Pancreas (tissue), 10 donors: ENCODE measurements around the gene ATG4D. TPM values are rescaled to one million over a fixed set of nuclear protein-coding genes. Genes with fewer than 3 reads are reported as not detected.
A peak's percentile ranks its signal among the peaks of the same experiment; 100 is the strongest.

Source experiments
- ATAC-seq, 4 donors: fragments of 200-7000 bp; cut with Tn5 transposase; one replicate each; pipeline versions ENCODE4 v1.8.0 to v1.9.1; 2020; ENCODE audit warnings: mild to moderate bottlenecking in 4 of 4, moderate library complexity in 4 of 4
- DNase-seq, 6 donors: peaks; one replicate each; pipeline ENCODE4 v3.0.0-alpha.2; 2020
- FAIRE-seq: peaks from 2 replicates; lab custom pipeline; 2012; peaks lifted over from hg19 to GRCh38; lab: Jason Lieb, UNC
- H3K27ac ChIP-seq, 4 donors: fragments of 200-600 bp; sonication (generic); 1 replicate in 3 of 4; 2 replicates in 1 of 4; pipeline versions ENCODE4 v1.5.0 to v1.8.0; 2020
- H3K27me3 ChIP-seq, 4 donors: fragments of 200-600 bp; one replicate each; pipeline ENCODE4 v1.8.0; 2021
- H3K36me3 ChIP-seq, 3 donors: fragments of 200-600 bp; sonication (generic) in 1 of 3; one replicate each; pipeline versions ENCODE4 v1.5.0 to v1.8.0; 2020 to 2021
- H3K4me1 ChIP-seq, 3 donors: fragments of 200-600 bp; one replicate each; pipeline ENCODE4 v1.8.0; 2021
- H3K4me3 ChIP-seq, 4 donors: fragments of 200-600 bp; sonication (generic) in 2 of 4; one replicate each; pipeline versions ENCODE4 v1.5.0 to v1.8.0; 2020 to 2021
- H3K9me3 ChIP-seq, 4 donors: fragments of 200-600 bp; one replicate each; pipeline ENCODE4 v1.8.0; 2021
- CTCF ChIP-seq, 4 donors: fragments of 200-600 bp; sonication (generic) in 3 of 4; IDR thresholded peaks; one replicate each; pipeline versions ENCODE4 v1.5.0 to v1.8.0; 2021; ENCODE audit warnings: antibody characterized with exemption in 4 of 4
- WGBS, 2 donors: extraction: QIAGEN DNeasy Blood & Tissue Kit; methylation state at CpG; one replicate each; pipeline ENCODE4 v1.1.7; 2013; 5-methylcytosine and 5-hydroxymethylcytosine counted together
- intact Hi-C, 3 donors: fragments of 100-400 bp; cut with DNase I; formaldehyde crosslinking; loops; one replicate each; pipeline versions ENCODE4 v1.11.1 to v1.14.2; 2022
- polyA plus RNA-seq, 2 donors: library from polyadenylated mRNA; stranded (reverse); fragments of 200-250 nt; gene quantifications; one replicate each; pipeline ENCODE4 v1.2.3, GENCODE V29; 2013
- total RNA-seq, 6 donors: library from RNA; stranded (reverse); fragmentation: NEBNext Ultra II Directional in 4 of 6; extraction: Animal tissue kit (Norgen Biotek cat#: 25700) in 4 of 6; gene quantifications; one replicate each; pipeline versions ENCODE4 v1.2.1 to v1.2.4, GENCODE V29; 2021 to 2023
- donor health status: healthy with polysubstance abuse.
- donor health status: DM: no; HTN: no; CAD: no; lungs with moderate emphysema.
- donor health status: DM: no; HTN: no; CAD: no.
- donor health status: control.
- donor health status: control.
- donor health status: Bipolar disorder and iron deficiency.
- donor health status: DM: yes; HTN: yes; CAD: no.
- donor health status: DM: no; HTN: no; CAD: no.
- donor health status: DM: no; HTN: no; CAD: no.
- donor health status: DM: yes; HTN: yes; CAD: no.

ATG4D gene
- total and polyA plus RNA-seq, 8 donors, result 12.9 to 62.1 (median 22.7) TPM

GRCh38 chr19:10583036-10583776 is 39.5 kb downstream of the ATG4D start:
- TF ChIP-seq CTCF (IDR thresholded peaks at IDR 0.05), result no peak
- Histone ChIP-seq H3K27ac (no peak overlapping the region), H3K4me3 (no peak overlapping the region), H3K9me3 (no peaks in the 10 kb centered on the region), H3K27me3 (no peaks in the 10 kb centered on the region), H3K4me1 (no peaks in the 10 kb centered on the region), H3K36me3 (no peaks in the 10 kb centered on the region)
- FAIRE-seq (no peak), DNase-seq (no peak), ATAC-seq (no peak)
- intact Hi-C loops, result loop anchor here in 2 of 3 donors (2.0 to 5.0 kb wide), 2 partner anchors 59 to 64 kb away; no protein-coding TSS in a partner anchor
- WGBS, 2 donors, result 78 to 81% methylated on average over 9 of the region's 9 CpGs

DNA sequence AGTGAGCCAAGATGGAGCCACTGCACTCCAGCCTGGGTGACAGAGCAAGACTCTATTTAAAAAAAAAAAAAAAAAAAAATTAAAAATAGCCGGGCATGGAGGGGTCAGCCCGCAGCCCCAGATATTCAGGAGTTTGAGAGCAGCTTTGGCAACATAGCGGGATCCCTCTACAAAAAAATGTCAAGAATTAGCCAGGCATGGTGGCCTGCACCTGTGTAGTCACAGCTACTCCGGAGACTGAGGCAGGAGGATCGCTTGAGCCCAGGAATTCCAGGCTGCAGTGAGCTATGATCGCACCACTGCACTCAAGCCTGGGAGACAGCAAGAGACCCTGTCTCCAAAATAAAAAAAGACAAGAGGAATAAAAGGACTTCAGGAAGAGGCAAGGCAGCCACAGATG is 42.7 kb downstream of the ATG4D start:
- ATAC-seq, result peak; percentile 18 to 48 (median 28)
- Histone ChIP-seq H3K36me3 (no peaks in the 10 kb centered on the region), H3K9me3 (no peaks in the 10 kb centered on the region), H3K27me3 (no peaks in the 10 kb centered on the region), H3K4me1 (no peaks in the 10 kb centered on the region), H3K27ac (no peak overlapping the region), H3K4me3 (peak overlapping the region; percentile 35 to 70 (median 62))
- intact Hi-C loops, result no loop called here
- 19 to 24% methylated on average over 6 of the region's 6 CpGs for WGBS, 2 donors
- TF ChIP-seq CTCF (IDR thresholded peaks at IDR 0.05), result no peak
- FAIRE-seq, result no peak
- no peak for DNase-seq

GRCh38 chr19:10587022-10587838 is 43.5 kb downstream of the ATG4D start, which contains the start of gene AP1M2:
AP1M2 (minus strand) TSS chr19:10587312; CDS start chr19:10587231, 81 bp downstream.
- Histone ChIP-seq H3K4me1 (no peaks in the 10 kb centered on the region), H3K4me3 (peak within 1 kb of the TSS; percentile 35 to 70 (median 62)), H3K36me3 (no peaks in the 10 kb centered on the region), H3K9me3 (no peaks in the 10 kb centered on the region), H3K27me3 (no peaks in the 10 kb centered on the region), H3K27ac (peak within 1 kb of the TSS in 2 of 4 donors; percentile 34 to 42)
- peak; percentile 44 to 86 (median 65) for DNase-seq
- intact Hi-C loops, result no loop called here
- ATAC-seq, result peak; percentile 86 to 96 (median 92)
- TF ChIP-seq CTCF (IDR thresholded peaks at IDR 0.05), result no peak
- WGBS, 2 donors, result 11 to 12% methylated on average over 33 to 35 of the region's 35 CpGs
- no peak for FAIRE-seq

GRCh38 chr19:10587839-10588150 is 44.1 kb downstream of the ATG4D start:
- H3K36me3 ChIP-seq, result no peaks in the 10 kb centered on the region

More at GRCh38 chr19:10587839-10588150, 44.1 kb downstream of the ATG4D start:
- intact Hi-C loops, result no loop called here
- no peak for DNase-seq
- no peaks in the 10 kb centered on the region for H3K27me3 ChIP-seq
- H3K9me3 ChIP-seq, result no peaks in the 10 kb centered on the region
- FAIRE-seq, result no peak
- no peak for ATAC-seq
- 88 to 90% methylated on average over 2 of the region's 2 CpGs for WGBS, 2 donors
- no peak overlapping the region for H3K27ac ChIP-seq
- no peak overlapping the region for H3K4me3 ChIP-seq
- no peak for TF ChIP-seq CTCF (IDR thresholded peaks at IDR 0.05)
- H3K4me1 ChIP-seq, result no peaks in the 10 kb centered on the region
